Measurements from ENCODE around the gene ST3GAL5.

DNA sequence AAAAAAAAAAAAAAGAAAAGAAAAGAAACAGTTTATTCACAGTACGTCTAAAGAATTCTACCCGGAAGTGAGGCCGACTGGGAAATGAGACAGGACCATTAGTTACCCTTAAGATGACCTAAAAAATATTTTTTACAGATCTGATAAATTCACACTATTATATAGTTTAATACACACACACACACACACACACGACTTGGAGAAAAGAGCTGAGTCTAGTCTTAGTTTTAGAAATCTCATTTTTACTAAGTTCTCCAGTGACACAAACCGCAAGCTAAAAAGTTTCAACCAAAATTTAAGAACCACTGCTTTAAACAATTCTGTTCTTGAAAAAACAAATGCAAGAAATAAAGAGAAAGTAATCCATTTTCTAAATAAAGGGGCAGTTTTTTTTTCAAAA, 27.1 kb downstream of the ST3GAL5 start:
- TF ChIP-seq, protein P1, sequence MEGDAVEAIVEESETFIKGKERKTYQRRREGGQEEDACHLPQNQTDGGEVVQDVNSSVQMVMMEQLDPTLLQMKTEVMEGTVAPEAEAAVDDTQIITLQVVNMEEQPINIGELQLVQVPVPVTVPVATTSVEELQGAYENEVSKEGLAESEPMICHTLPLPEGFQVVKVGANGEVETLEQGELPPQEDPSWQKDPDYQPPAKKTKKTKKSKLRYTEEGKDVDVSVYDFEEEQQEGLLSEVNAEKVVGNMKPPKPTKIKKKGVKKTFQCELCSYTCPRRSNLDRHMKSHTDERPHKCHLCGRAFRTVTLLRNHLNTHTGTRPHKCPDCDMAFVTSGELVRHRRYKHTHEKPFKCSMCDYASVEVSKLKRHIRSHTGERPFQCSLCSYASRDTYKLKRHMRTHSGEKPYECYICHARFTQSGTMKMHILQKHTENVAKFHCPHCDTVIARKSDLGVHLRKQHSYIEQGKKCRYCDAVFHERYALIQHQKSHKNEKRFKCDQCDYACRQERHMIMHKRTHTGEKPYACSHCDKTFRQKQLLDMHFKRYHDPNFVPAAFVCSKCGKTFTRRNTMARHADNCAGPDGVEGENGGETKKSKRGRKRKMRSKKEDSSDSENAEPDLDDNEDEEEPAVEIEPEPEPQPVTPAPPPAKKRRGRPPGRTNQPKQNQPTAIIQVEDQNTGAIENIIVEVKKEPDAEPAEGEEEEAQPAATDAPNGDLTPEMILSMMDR (IDR thresholded peaks at IDR 0.05): no peak
- no peak for TF ChIP-seq EZH2 (IDR thresholded peaks at IDR 0.05; ENCODE audit: borderline replicate concordance, insufficient read depth, low read depth, low read length, poor library complexity, severe bottlenecking)

Data from B cell (primary cell).